AG04449 (cell line): ENCODE measurements around the gene PPP2R5D.

ENCODE experiments used
- CTCF ChIA-PET: fragments of 350-600 bp; formaldehyde crosslinking; extraction: SDS; loops from one replicate; lab custom pipeline; 2021; ENCODE audit warnings: antibody characterized with exemption; lab: Yijun Ruan, JAX
- POLR2A ChIA-PET: fragments of 400-600, 350-600 bp; formaldehyde crosslinking; extraction: SDS; loops from one replicate; lab custom pipeline; 2020; ENCODE audit warnings: antibody characterized with exemption, inconsistent platforms; lab: Yijun Ruan, JAX
- DNase-seq: peaks from one replicate; pipeline ENCODE4 v3.0.0-alpha.2; 2010; ENCODE audit warnings: low read depth, low spot score
- H3K4me3 ChIP-seq: 2 replicates; pipeline ENCODE4 v1.5.1; 2011; ENCODE audit warnings: low read depth, mild to moderate bottlenecking, control low read depth, low read length
- TF ChIP-seq, protein P1 (sequence below): IDR thresholded peaks from one replicate; pipeline ENCODE4 v1.5.1; 2011; ENCODE audit warnings: mild to moderate bottlenecking, moderate library complexity, low read length, control low read depth, inconsistent platforms; ENCODE audit not compliant: insufficient read depth; ENCODE audit errors: missing control alignments

The PPP2R5D gene

DNA sequence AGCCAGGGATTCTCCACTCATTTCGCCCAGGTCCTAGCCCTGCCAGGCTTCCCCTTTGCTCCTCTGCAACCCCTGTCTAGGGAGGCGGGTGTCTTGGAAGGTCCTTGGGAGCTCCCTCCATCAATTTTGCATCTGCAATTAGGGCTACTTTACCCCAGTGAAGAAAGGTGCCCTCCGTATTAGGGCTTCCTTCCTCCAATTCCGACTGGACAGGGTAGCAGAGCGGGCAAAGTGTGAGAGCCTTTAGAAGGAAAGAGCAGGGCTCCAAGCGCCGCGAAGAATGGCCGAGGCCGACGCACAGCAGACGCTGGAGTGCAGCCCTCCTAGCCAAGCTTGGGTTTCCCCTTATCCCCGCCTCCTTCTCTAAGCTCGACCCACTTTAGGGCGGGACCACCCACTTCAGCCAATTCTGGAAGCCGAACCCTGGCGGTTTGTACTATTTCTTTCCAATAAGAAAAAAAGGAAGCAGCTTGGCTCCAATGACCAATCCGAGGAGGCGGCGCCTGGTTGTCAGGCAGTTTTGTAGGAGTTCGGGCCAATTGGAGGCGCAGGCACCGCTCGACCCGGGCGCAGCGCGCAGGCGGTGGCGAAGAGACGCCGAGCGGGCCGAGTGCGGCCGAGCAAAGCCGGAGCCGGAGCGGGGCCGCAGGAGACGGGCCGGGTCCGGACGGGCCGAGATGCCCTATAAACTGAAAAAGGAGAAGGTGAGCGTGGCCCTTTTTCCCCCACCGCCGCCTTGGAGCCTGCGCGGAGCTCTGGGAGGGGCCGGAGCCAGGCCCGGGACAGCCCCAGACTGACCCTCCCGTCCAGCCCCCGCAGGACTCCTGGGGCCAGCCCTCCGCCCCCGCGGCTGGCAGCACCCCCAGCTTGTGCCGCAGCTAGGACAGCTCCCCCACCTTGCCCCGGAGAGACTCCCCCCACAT lies at the start of gene PPP2R5D:
TSS of gene PPP2R5D (plus strand) at position 570 of the 923 bp plus-strand sequence. CDS start at position 678, 108 bp downstream.
- ChIA-PET POLR2A (interaction anchor here (0.5 to 1.9 kb wide), 16 partner anchors 9 to 518 kb away, joined by 3 to 13 read pairs (median 4); partner anchors contain the start of genes CNPY3, CUL7, KLHDC3 and PTK7), CTCF (interaction anchor here (0.9 to 1.8 kb wide), 6 partner anchors 10 to 188 kb away, joined by 3 to 9 read pairs (median 4); no protein-coding TSS in a partner anchor)
- peak within 1 kb of the TSS; percentile 77 for H3K4me3 ChIP-seq
- peak; percentile 93 for DNase-seq
- TF ChIP-seq, protein P1, sequence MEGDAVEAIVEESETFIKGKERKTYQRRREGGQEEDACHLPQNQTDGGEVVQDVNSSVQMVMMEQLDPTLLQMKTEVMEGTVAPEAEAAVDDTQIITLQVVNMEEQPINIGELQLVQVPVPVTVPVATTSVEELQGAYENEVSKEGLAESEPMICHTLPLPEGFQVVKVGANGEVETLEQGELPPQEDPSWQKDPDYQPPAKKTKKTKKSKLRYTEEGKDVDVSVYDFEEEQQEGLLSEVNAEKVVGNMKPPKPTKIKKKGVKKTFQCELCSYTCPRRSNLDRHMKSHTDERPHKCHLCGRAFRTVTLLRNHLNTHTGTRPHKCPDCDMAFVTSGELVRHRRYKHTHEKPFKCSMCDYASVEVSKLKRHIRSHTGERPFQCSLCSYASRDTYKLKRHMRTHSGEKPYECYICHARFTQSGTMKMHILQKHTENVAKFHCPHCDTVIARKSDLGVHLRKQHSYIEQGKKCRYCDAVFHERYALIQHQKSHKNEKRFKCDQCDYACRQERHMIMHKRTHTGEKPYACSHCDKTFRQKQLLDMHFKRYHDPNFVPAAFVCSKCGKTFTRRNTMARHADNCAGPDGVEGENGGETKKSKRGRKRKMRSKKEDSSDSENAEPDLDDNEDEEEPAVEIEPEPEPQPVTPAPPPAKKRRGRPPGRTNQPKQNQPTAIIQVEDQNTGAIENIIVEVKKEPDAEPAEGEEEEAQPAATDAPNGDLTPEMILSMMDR = no peak

GRCh38 chr6:42935322-42935721 lies 49.0 kb upstream of the PPP2R5D start:
- CTCF ChIA-PET = no interaction called here
- POLR2A ChIA-PET = no interaction called here
- no peak for DNase-seq
- TF ChIP-seq, protein P1 = no peak
- no peak overlapping the region for H3K4me3 ChIP-seq

GRCh38 chr6:42936398-42936797 lies 48.0 kb upstream of the PPP2R5D start:
- POLR2A ChIA-PET = no interaction called here

GRCh38 chr6:42937548-42938427 lies 46.6 kb upstream of the PPP2R5D start:
- CTCF ChIA-PET = interaction anchor here (0.7 kb wide), 1 partner anchor 292 kb away, joined by 3 read pairs; no protein-coding TSS in a partner anchor
- no peak overlapping the region for H3K4me3 ChIP-seq
- no peak for DNase-seq
- TF ChIP-seq, protein P1 = no peak
- POLR2A ChIA-PET = interaction anchor here (1.7 kb wide), 1 partner anchor 8 kb away, joined by 6 read pairs; the partner anchor contains the start of gene CNPY3

More at GRCh38 chr6:42936398-42936797, 48.0 kb upstream of the PPP2R5D start:
- DNase-seq = no peak
- TF ChIP-seq, protein P1 = no peak
- H3K4me3 ChIP-seq = no peak overlapping the region
- CTCF ChIA-PET = no interaction called here

DNA sequence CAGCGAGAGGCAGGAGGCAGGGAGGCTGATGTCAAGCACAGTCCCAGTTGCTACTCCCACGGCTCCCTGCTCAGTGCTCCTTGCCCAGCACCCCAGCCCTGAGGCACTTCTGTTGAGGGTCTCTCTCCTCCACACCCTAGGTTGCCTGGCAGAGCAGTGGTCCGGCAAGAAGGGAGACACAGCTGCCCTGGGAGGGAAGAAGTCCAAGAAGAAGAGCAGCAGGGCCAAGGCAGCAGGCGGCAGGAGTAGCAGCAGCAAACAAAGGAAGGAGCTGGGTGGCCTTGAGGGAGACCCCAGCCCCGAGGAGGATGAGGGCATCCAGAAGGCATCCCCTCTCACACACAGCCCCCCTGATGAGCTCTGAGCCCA lies 46.0 kb upstream of the PPP2R5D start:
- CTCF ChIA-PET = no interaction called here
- POLR2A ChIA-PET = interaction anchor here (1.7 kb wide), 1 partner anchor 9 kb away, joined by 6 read pairs; the partner anchor contains the start of gene CNPY3
- H3K4me3 ChIP-seq = no peak overlapping the region
- no peak for DNase-seq
- TF ChIP-seq, protein P1 = no peak
